HEK293 (cell line): Measurements from ENCODE around the gene TDRKH.

ENCODE experiments used
- CTCF ChIA-PET: fragments of 350-600 bp; formaldehyde crosslinking; extraction: SDS; loops from one replicate; lab custom pipeline; 2021; ENCODE audit warnings: antibody characterized with exemption; lab: Yijun Ruan, JAX
- POLR2A ChIA-PET: fragments of 300-600 bp; formaldehyde crosslinking; extraction: SDS; loops from one replicate; lab custom pipeline; 2020; ENCODE audit warnings: antibody characterized with exemption, inconsistent platforms; lab: Yijun Ruan, JAX
- H3K27ac ChIP-seq: fragments of 200-500 bp; sonication (Bioruptor generic); 2 replicates; pipeline ENCODE4 v1.5.1; 2014; ENCODE audit warnings: low read depth, low read length, control low read depth, inconsistent platforms; ENCODE audit errors: extremely low read depth
- H3K36me3 ChIP-seq, 2 experiments: fragments of 200-500 bp in 1 of 2; sonication (Bioruptor generic) in 1 of 2; 1 replicate in 1 of 2; 2 replicates in 1 of 2; pipeline ENCODE4 v1.5.1; 2014 to 2017; ENCODE audit warnings: inconsistent platforms in 2 of 2, low read length in 2 of 2; ENCODE audit not compliant: control insufficient read depth in 2 of 2, insufficient read depth in 1 of 2
- H3K4me1 ChIP-seq: fragments of 200-500 bp; sonication (Bioruptor generic); 2 replicates; pipeline ENCODE4 v1.5.1; 2014; ENCODE audit warnings: mild to moderate bottlenecking, low read length, inconsistent platforms; ENCODE audit not compliant: control insufficient read depth, insufficient read depth
- H3K4me3 ChIP-seq: 2 replicates; pipeline ENCODE4 v1.5.1; 2011; ENCODE audit warnings: low read depth, mild to moderate bottlenecking, control low read depth, low read length, moderate library complexity
- H3K9me3 ChIP-seq: fragments of 200-500 bp; sonication (Bioruptor generic); 2 replicates; pipeline ENCODE4 v1.5.1; 2014; ENCODE audit warnings: low read depth, low read length, inconsistent platforms; ENCODE audit not compliant: control insufficient read depth, insufficient read depth
- GLIS1 ChIP-seq: fragments of 450-650 bp; formaldehyde crosslinking; IDR thresholded peaks from 2 replicates; pipeline ENCODE4 v1.5.1; 2016; ENCODE audit warnings: missing biosample characterization, missing genetic modification characterization
- HIC1 ChIP-seq: fragments of 450-650 bp; formaldehyde crosslinking; IDR thresholded peaks from 2 replicates; pipeline ENCODE4 v1.5.1; 2016; ENCODE audit warnings: missing biosample characterization, missing genetic modification characterization
- PRDM4 ChIP-seq: fragments of 450-650 bp; formaldehyde crosslinking; IDR thresholded peaks from 2 replicates; pipeline ENCODE4 v1.5.1; 2017; ENCODE audit warnings: missing biosample characterization, missing genetic modification characterization
- ZBTB21 ChIP-seq: fragments of 450-650 bp; formaldehyde crosslinking; IDR thresholded peaks from 2 replicates; pipeline ENCODE4 v1.5.1; 2017; ENCODE audit warnings: missing biosample characterization, missing genetic modification characterization
- ZBTB7A ChIP-seq: fragments of 450-650 bp; formaldehyde crosslinking; IDR thresholded peaks from 2 replicates; pipeline ENCODE4 v1.5.1; 2016; ENCODE audit warnings: low read depth, missing biosample characterization, missing genetic modification characterization
- ZFP41 ChIP-seq: fragments of 450-650 bp; formaldehyde crosslinking; IDR thresholded peaks from 2 replicates; pipeline ENCODE4 v1.5.1; 2016; ENCODE audit warnings: missing biosample characterization, missing genetic modification characterization, borderline replicate concordance
- ZNF155 ChIP-seq: fragments of 450-650 bp; formaldehyde crosslinking; IDR thresholded peaks from 2 replicates; pipeline ENCODE4 v1.5.1; 2016; ENCODE audit warnings: missing biosample characterization, missing genetic modification characterization
- ZNF169 ChIP-seq: fragments of 450-650 bp; formaldehyde crosslinking; IDR thresholded peaks from 2 replicates; pipeline ENCODE4 v1.5.1; 2016; ENCODE audit warnings: missing biosample characterization, missing genetic modification characterization
- ZNF214 ChIP-seq: fragments of 450-650 bp; formaldehyde crosslinking; IDR thresholded peaks from 2 replicates; pipeline ENCODE4 v1.5.1; 2017; ENCODE audit warnings: missing biosample characterization, mild to moderate bottlenecking, missing genetic modification characterization, borderline replicate concordance
- ZNF26 ChIP-seq: fragments of 450-650 bp; formaldehyde crosslinking; IDR thresholded peaks from 2 replicates; pipeline ENCODE4 v1.5.1; 2016; ENCODE audit warnings: missing biosample characterization, missing genetic modification characterization
- ZNF37A ChIP-seq: fragments of 450-650 bp; IDR thresholded peaks from 2 replicates; pipeline ENCODE4 v1.5.1; 2018; ENCODE audit warnings: missing biosample characterization, missing genetic modification characterization
- ZNF416 ChIP-seq: fragments of 450-650 bp; formaldehyde crosslinking; IDR thresholded peaks from 2 replicates; pipeline ENCODE4 v1.5.1; 2016; ENCODE audit warnings: missing biosample characterization, missing genetic modification characterization
- ZNF513 ChIP-seq: fragments of 450-650 bp; IDR thresholded peaks from 2 replicates; pipeline ENCODE4 v1.5.1; 2018; ENCODE audit warnings: missing biosample characterization, missing genetic modification characterization
- ZNF529 ChIP-seq: fragments of 450-650 bp; formaldehyde crosslinking; IDR thresholded peaks from 2 replicates; pipeline ENCODE4 v1.5.1; 2017; ENCODE audit warnings: missing genetic modification characterization, missing biosample characterization; ENCODE audit not compliant: insufficient replicate concordance
- ZNF558 ChIP-seq: fragments of 450-650 bp; formaldehyde crosslinking; IDR thresholded peaks from 2 replicates; pipeline ENCODE4 v1.5.1; 2016; ENCODE audit warnings: missing biosample characterization, missing genetic modification characterization
- ZNF580 ChIP-seq: fragments of 450-650 bp; formaldehyde crosslinking; IDR thresholded peaks from 2 replicates; pipeline ENCODE4 v1.5.1; 2016; ENCODE audit warnings: missing biosample characterization, missing genetic modification characterization
- ZNF610 ChIP-seq: fragments of 450-650 bp; formaldehyde crosslinking; IDR thresholded peaks from 2 replicates; pipeline ENCODE4 v1.5.1; 2016; ENCODE audit warnings: missing biosample characterization, missing genetic modification characterization, borderline replicate concordance
- ZNF624 ChIP-seq: fragments of 450-650 bp; formaldehyde crosslinking; IDR thresholded peaks from 2 replicates; pipeline ENCODE4 v1.5.1; 2017; ENCODE audit warnings: missing biosample characterization, missing genetic modification characterization
- ZNF664 ChIP-seq: fragments of 450-650 bp; formaldehyde crosslinking; IDR thresholded peaks from 2 replicates; pipeline ENCODE4 v1.5.1; 2016; ENCODE audit warnings: missing biosample characterization, missing genetic modification characterization
- ZNF704 ChIP-seq: fragments of 450-650 bp; formaldehyde crosslinking; IDR thresholded peaks from 2 replicates; pipeline ENCODE4 v1.5.1; 2016; ENCODE audit warnings: missing biosample characterization, missing genetic modification characterization
- ZSCAN23 ChIP-seq: fragments of 450-650 bp; formaldehyde crosslinking; IDR thresholded peaks from 2 replicates; pipeline ENCODE4 v1.5.1; 2016; ENCODE audit warnings: missing biosample characterization, missing genetic modification characterization
- ZSCAN5A ChIP-seq: fragments of 450-650 bp; formaldehyde crosslinking; IDR thresholded peaks from 2 replicates; pipeline ENCODE4 v1.5.1; 2016; ENCODE audit warnings: missing biosample characterization, missing genetic modification characterization
- ZXDB ChIP-seq: fragments of 450-650 bp; formaldehyde crosslinking; IDR thresholded peaks from 2 replicates; pipeline ENCODE4 v1.5.1; 2016; ENCODE audit warnings: missing biosample characterization, missing genetic modification characterization
- TF ChIP-seq, protein P1 (sequence below): fragments of 450-650 bp; formaldehyde crosslinking; IDR thresholded peaks from 2 replicates; pipeline ENCODE4 v1.5.1; 2017; ENCODE audit warnings: missing biosample characterization, missing genetic modification characterization

Gene TDRKH

GRCh38 chr1:151817353-151817730, 27.0 kb upstream of the TDRKH start (continued):
- TF ChIP-seq ZNF704 (tag by site-specific recombination) = no peak
- TF ChIP-seq PRDM4 (tag by site-specific recombination) = no peak
- TF ChIP-seq ZSCAN23 = no peak
- no peak for TF ChIP-seq ZBTB21
- no peak for TF ChIP-seq ZNF558 (tag by site-specific recombination)
- no peak for TF ChIP-seq ZNF529
- TF ChIP-seq ZXDB (tag by site-specific recombination) = no peak
- TF ChIP-seq GLIS1 (tag by site-specific recombination) = no peak
- no peak for TF ChIP-seq ZNF580 (tag by site-specific recombination)
- TF ChIP-seq ZNF155 (tag by site-specific recombination) = no peak
- no peak for TF ChIP-seq HIC1 (tag by site-specific recombination)
- no peak for TF ChIP-seq ZSCAN5A (tag by site-specific recombination)

GRCh38 chr1:151816548-151817352, 26.4 kb upstream of the TDRKH start:
- H3K27ac ChIP-seq = no peak overlapping the region
- H3K4me1 ChIP-seq = no peaks in the 10 kb centered on the region
- CTCF ChIA-PET = interaction anchor here (0.7 kb wide), 1 partner anchor 21 kb away, joined by 4 read pairs; no protein-coding TSS in a partner anchor
- POLR2A ChIA-PET = interaction anchor here (0.6 kb wide), 1 partner anchor 293 kb away, joined by 3 read pairs; no protein-coding TSS in a partner anchor
- H3K4me3 ChIP-seq = no peak overlapping the region
- no peaks in the 10 kb centered on the region for H3K9me3 ChIP-seq
- H3K36me3 ChIP-seq = no peaks in the 10 kb centered on the region
- TF ChIP-seq ZNF169 (tag by site-specific recombination) = no peak
- no peak for TF ChIP-seq ZSCAN23
- no peak for TF ChIP-seq ZNF26 (tag by site-specific recombination)
- TF ChIP-seq ZNF664 (tag by site-specific recombination) = no peak
- no peak for TF ChIP-seq ZNF610 (tag by site-specific recombination)
- no peak for TF ChIP-seq ZNF37A
- no peak for TF ChIP-seq ZNF416
- TF ChIP-seq ZNF214 (tag by site-specific recombination) = no peak
- TF ChIP-seq ZBTB21 = no peak
- no peak for TF ChIP-seq ZNF513 (tag by site-specific recombination)
- TF ChIP-seq ZFP41 (tag by site-specific recombination) = no peak
- no peak for TF ChIP-seq ZNF624
- no peak for TF ChIP-seq ZBTB7A
- TF ChIP-seq, protein P1, sequence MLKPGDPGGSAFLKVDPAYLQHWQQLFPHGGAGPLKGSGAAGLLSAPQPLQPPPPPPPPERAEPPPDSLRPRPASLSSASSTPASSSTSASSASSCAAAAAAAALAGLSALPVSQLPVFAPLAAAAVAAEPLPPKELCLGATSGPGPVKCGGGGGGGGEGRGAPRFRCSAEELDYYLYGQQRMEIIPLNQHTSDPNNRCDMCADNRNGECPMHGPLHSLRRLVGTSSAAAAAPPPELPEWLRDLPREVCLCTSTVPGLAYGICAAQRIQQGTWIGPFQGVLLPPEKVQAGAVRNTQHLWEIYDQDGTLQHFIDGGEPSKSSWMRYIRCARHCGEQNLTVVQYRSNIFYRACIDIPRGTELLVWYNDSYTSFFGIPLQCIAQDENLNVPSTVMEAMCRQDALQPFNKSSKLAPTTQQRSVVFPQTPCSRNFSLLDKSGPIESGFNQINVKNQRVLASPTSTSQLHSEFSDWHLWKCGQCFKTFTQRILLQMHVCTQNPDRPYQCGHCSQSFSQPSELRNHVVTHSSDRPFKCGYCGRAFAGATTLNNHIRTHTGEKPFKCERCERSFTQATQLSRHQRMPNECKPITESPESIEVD (tag by site-specific recombination) = no peak
